CD1c-positive myeloid dendritic cell (primary cell): ENCODE data around the gene FOXP1.

Source experiments
- DNase-seq: peaks from one replicate; pipeline ENCODE4 v3.0.0-alpha.2; 2016; ENCODE audit errors: extremely low spot score

Gene FOXP1

GRCh38 chr3:70919661-70920060 lies 663.9 kb downstream of the FOXP1 start:
- DNase-seq: no peak

- DNase-seq: no peak
Measured at GRCh38 chr3:70919091-70919490, 664.4 kb downstream of the FOXP1 start.

- no peak for DNase-seq
Measured at GRCh38 chr3:70916375-70917055, 667.0 kb downstream of the FOXP1 start.

GRCh38 chr3:70914862-70915261 lies 668.7 kb downstream of the FOXP1 start:
- DNase-seq: no peak

- no peak for DNase-seq
Measured at GRCh38 chr3:70911719-70912118, 671.8 kb downstream of the FOXP1 start.

GRCh38 chr3:70905491-70905890 lies 678.0 kb downstream of the FOXP1 start:
- DNase-seq: no peak
